Vagina (tissue), 2 donors: ENCODE data around the gene OR2L8.

Experiments used
- CTCF ChIP-seq, 3 experiments: fragments of 450-650 bp in 2 of 3; fragments of 200-600 bp in 1 of 3; sonication (generic) in 1 of 3; IDR thresholded peaks; one replicate each; pipeline ENCODE4 v1.5.1; 2017 to 2019; ENCODE audit warnings: antibody characterized with exemption in 3 of 3, mild to moderate bottlenecking in 2 of 3, moderate library complexity in 2 of 3
- POLR2A ChIP-seq, 2 donors: fragments of 450-650 bp; IDR thresholded peaks; one replicate each; pipeline ENCODE4 v1.6.1; 2017; ENCODE audit warnings: antibody characterized with exemption in 2 of 2, mild to moderate bottlenecking in 2 of 2, moderate library complexity in 2 of 2
- POLR2AphosphoS5 ChIP-seq, 2 donors: sonication (generic); formaldehyde crosslinking; IDR thresholded peaks; one replicate each; pipeline ENCODE4 v1.9.0; 2017; ENCODE audit warnings: antibody characterized with exemption in 2 of 2, mild to moderate bottlenecking in 2 of 2, low read depth in 1 of 2; ENCODE audit not compliant: insufficient read depth in 1 of 2

- no peak for TF ChIP-seq CTCF (IDR thresholded peaks at IDR 0.05)
- TF ChIP-seq POLR2A (IDR thresholded peaks at IDR 0.05) = no peak
- TF ChIP-seq POLR2AphosphoS5 (IDR thresholded peaks at IDR 0.05; ENCODE audit: insufficient read depth in 1 of 2, low read depth in 1 of 2) = no peak
Measured at GRCh38 chr1:247924868-247925267, 23.8 kb upstream of the OR2L8 start, which contains the start of gene OR2AJ1.
